Kasumi-1 (cell line): ENCODE data around the gene NFAT5.
"Not testable (repeated sequence)": the region's sequence is repeated elsewhere in the genome, so short reads cannot be mapped to it uniquely, and the experiment has no call there.

ENCODE experiments used
- DNase-seq, 2 experiments: peaks; one replicate each; lab custom pipeline; 2025; lab: John Stamatoyannopoulos, UW

The NFAT5 gene

DNA sequence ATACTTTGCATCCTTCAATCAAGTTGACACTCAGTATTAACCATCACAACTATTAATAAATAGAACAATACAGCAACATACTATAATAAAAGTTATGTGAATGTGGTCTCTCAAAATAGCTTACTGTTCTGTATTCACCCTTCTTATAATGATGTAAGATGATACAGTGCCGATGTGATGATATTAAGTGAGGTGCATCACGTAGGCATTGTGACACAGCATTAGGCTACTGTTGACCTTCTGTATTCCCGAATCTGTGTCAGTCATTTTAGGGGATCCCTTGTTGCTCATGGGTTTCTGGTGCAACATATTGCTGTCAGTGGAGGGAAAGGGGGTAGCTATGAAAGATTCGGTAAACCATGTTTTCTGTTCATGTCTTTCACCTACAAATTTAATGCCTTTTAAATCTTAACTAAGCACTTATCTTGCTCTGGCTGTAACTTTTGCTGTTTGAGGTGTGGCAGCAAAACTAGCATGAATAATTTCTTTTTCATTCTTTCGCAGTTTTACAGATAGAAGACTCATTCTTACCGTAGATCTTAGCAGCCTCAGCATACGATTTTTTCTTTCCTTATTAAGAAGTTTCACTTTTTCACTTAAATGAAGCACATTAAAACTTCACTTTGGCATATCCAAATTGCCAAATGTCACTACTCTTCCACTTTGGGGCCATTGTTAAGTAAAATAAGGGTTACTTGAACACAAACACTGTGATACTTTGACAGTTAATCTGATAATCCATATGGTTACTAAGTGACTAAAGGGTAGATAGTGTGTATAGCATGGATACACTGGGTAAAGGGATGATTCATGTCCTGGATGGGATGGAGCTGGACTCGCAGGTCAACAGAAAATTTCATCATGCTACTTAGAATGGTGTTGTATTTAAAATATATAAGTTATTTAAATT is 29.6 kb downstream of the NFAT5 start:
- no peak for DNase-seq

DNA sequence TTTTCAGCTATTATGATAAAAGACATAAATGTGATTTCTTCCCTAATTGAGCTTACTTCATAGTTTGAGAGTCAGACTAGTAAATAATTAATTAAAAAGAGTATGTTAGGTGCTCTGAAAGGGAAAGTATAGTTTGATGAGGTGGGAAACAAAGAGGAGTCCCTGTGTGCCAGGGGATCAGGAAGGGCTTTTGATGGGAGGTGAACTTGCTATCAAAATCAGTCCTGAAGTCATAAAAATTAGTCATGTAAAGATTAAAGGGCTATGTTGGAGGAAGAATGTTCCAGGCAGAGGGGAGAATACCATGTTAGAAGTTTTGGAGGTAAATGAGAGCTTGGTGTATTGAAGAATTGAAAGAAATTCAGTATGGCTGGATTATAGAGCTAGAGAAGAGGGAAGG is 31.0 kb downstream of the NFAT5 start:
- DNase-seq = no peak

DNA sequence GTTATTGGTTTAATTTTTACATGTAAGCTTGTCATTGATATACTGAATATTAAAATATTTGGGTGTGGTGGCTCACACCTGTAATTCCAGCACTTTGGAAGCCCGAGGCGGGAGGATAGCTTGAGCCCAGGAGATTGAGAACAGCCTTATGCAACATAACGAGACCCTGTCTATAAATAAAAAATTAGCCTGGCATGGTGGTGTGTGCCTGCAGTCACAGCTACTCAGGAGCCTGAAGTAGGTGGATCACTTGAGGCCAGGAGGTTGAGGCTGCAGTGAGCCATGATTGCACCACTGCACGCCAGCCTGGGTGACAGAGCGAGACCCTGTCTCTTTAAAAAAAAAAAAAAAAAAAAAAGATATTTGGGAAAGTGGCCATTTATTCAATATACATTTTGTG is 32.3 kb downstream of the NFAT5 start:
- DNase-seq = no peak

DNA sequence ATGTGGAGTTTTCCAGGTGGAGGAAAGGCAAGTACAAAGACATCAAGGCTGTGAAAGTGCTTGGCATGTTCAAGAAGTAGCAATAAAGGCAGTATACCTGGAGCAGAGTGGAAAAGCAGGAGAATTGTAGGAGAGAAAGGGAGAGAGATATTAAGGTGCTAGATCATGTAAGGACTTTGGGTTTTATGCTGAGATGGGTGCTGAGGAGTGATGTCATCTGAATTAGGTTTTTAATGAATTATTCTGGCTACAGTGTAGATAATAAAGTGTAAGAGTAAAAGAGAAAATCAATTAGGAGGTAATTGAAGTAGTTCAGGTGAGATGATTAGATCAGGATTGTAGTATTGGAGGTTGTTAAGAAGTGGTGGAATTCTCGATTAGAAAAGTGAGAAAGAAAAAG is 34.0 kb downstream of the NFAT5 start:
- DNase-seq = no peak

DNA sequence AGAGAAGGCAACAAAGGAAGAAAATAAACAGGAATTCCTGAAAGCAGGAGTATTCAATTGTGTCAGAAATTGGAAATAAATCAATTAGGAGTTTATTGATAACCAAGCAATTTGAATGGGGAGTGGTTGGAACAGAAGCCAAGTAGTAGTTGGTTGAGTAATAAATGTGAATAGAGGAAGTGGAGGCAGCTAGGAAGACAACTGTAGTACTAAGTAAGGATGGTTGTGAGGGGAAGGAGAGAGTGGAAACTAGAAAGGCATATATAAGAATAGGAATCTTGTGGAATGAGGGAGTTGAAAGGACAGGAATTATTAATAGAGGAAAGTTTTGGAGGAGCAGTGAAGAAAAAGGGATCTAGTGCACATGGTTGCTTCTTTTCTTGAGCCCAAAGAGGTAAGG is 34.4 kb downstream of the NFAT5 start:
- DNase-seq = peak; percentile 57 to 72

DNA sequence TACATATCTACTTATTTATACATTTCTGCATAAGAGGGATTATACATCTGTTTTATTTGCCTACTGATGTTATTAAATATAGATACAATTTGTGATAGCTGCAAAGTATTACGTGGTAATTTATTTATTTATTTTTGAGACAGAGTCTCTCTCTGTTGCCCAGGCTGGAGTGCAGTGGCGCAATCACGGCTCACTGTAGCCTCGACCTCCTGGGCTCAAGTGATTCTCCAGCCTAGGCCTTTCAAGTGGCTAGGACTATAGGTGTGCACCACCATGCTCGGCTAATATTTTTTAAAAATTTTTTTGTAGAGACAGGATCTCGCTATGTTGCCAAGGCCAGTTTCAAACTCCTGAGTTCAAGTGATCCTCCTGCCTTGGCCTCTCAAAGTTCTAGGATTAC is 35.5 kb downstream of the NFAT5 start:
- no peak for DNase-seq

DNA sequence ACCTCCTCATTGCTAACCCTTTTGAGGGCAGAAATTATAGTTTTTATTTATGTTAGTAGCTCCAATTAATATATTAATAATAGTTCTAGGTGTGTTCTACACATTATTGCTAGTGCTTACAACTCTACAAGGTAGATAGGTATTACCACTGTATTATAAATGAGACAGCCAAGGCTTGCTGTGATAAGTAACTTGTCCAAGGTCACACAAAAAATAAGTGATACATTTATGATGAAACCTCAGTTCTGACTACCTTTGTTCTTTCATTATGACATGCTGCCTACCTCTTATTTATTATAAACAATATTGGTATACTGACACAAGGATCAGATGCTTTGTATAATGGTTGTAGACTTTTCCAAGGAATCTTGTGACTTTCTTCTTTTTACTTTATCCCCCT is 41.2 kb downstream of the NFAT5 start:
- no peak for DNase-seq

DNA sequence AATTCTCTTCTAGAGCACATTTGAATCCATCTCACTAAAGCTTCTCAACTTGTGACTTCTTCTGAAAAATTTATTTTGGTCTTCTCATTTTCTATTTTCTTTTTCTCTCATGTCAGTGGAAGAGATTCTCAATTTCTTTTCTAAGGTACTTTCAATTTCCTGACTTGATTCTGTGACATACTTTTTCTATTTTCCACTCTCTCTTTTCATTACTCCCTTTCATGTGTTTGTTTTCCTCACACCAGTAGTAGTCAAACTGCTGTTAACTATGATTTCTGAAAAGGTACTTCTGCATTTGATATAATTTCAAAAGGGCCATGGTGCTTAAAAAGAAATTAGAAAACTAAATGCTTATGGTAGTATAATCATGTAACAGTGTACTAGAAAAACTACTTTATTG is 41.9 kb downstream of the NFAT5 start:
- DNase-seq = no peak

DNA sequence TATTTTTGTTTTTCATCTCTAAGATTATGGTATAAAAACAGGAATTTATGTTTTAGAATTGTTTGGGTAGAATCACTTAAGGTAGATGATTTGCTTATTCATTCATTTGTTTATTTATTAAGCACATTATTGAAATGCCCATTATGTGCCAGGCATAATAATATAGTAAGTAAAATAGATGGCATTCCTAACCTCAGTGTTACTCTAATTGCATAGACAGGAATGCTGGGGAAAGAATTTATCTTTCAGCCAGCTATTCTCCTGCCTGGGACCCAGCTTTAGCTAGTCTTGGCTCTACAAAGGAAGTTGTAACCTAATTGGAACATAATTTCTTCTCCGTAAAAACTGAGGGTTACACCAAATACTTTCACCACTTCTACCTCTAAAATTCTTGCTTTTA is 44.6 kb downstream of the NFAT5 start:
- no peak for DNase-seq

DNA sequence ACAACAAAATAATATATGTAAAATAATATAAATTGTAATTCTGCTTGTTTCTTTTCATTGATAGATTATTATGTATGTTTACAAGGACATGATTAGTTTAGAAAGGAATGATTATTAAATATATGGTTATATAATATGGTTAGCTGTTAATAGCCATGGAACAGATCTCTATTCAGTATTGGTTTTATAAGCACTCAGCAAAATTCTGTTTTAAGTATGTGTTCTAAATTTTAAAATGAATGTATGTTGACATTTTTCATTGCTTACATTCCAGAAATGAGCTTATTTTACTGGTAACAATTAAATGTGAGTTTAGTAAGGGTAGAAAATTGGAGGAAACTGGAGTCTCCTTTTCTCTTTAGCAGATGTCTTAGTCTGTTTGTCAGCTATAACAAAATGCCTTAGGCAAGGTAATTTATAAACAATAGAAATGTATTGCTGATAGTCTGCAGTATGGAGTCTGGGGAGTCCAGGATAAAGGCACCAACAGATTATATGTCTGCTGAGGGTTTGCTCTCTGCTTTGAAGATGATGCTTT is 45.4 kb downstream of the NFAT5 start:
- no peak for DNase-seq

DNA sequence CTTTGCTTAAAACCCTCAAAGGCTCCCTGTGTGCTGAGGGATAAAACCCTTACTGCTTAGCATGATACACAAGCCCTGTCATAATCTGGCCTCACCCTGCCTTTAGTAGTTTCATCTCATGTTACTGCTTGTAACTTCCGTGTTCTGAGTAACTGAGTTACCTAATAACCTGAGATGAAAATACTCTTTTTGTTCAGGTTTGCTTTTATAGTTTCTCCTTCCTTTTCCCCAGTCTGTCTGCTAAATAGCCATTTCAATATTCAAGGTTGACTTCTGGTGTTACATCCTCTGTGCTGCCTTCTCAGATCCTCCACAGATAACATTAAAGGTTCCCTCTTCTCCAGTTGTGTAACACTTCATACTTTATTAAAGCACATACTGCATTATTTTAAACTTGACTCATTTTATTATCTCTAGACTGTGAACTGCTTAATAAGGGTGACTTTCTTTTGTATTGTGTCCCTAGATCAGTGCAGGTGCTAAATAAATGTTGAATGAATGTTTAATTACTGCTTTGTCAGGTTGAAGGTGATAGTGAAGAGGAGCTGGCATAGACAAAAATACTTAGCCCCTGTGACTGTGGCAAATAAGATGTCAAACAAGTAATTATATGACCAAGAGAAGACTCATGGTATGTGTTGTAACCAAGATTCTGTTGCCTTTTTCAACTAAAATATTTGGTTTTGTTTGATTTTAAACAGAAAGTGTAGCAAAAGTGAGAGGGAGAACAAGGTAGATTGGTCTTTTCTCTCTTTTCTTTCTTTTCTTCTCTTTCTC is 47.8 kb downstream of the NFAT5 start:
- DNase-seq = no peak

DNA sequence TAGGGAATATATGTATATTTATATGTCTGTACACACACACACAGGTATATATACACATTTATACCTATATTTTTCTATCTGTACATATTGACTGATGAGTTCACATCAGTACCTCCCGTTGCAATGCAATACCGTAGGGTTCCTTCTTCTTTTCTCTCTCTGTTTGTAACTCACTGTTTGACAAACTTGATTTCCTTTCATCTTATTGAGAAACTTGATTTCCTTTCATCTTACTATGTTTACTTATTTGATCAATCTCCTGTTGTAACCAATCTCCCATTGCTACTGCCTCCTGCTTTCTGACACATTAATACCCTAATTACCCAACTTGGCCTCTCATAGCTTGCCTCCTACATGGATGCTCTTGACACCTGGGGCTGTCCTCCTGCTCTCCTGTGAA is 49.8 kb downstream of the NFAT5 start:
- DNase-seq = no peak

DNA sequence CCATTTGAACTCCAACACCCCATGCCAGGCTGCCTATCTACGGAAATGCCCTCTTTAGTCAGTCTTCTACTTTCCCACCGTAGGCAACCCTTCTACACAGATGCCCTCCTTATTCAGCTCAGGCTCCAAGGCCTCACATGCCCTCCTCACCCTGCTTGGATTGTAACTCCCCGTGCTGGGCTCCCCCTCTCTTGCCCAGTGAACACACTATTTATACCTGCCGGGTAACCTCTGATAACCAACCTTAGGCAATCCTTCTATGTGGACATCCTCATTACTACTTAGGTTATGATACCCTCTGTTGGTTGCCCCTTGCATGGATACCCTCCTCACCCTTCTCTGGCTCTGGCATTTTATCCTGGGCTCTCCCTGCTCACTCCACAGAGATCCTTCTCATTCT is 50.3 kb downstream of the NFAT5 start:
- no peak for DNase-seq

DNA sequence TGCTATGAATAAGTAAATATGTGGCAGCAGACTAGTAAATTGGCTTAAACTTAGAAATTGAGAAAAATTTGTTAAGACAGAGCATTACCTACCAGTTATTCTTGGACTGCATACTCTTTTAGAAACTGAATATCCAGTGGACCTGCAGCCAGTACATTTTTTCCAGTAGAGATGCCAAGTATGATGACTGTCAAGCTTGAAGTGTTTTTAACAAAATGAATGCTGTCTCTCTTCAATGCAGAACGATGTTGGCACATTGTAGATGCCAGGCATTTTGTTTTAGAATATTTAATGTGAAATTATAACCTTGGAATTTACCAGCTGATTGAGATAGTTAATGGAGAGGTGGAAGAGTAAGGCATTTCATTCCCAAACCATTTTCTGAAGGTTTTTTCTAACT is 52.5 kb downstream of the NFAT5 start:
- no peak for DNase-seq

DNA sequence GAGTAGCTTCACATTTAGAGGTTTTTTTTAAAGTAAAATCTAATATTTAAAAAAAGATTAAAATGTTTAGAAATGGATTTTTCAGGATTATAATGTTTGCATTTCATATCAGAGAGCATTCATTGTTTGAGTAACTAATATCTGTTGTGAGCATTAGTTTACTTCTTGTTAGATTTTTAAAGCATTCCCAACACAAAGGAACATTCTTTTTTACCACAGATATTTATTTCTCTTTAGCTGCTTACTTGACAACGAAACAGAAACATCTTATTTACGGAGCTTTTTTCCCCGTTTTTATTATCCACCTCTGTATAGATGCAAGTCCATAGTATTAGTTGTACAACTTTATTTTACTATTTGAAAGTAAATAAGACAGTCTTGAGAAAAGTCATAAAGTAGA is 53.0 kb downstream of the NFAT5 start:
- no peak for DNase-seq

DNA sequence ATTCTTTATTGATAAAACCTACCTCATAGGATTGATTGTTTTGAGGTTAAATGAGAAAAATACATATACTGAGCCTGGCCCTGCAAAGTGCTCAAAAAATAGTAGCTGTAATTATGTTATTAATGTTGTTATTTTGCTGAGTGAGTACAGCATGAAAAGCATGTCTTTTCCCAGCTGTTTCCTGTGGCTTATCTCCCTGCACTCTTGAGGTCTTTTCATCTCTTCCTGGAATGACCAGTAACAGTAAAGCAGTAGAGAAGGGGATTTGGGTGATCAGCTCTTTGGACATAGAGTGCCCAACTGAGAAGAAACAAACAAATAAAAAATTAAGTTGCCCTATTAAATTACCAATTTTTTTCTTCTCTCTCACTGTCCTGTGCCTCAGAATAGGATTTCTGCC is 53.7 kb downstream of the NFAT5 start:
- no peak for DNase-seq

DNA sequence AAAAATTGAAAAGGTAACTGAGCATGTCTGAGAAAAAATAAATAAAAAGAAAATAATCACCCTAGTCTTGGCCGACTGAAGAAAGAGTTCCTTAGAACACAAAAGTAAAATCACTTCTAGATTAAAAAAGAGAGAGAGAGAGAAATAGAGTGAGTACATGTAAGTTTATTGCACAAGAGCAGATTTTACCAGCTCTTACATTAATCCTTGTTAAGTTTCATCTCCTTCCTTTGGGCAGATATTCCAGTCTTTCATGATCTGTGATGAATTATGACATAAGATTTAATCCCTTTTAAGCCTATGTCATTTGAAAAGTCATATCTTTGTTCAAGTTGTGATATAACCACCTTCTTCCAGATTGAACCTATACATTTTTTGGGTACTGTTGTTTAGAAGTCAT is 54.8 kb downstream of the NFAT5 start:
- DNase-seq = no peak

DNA sequence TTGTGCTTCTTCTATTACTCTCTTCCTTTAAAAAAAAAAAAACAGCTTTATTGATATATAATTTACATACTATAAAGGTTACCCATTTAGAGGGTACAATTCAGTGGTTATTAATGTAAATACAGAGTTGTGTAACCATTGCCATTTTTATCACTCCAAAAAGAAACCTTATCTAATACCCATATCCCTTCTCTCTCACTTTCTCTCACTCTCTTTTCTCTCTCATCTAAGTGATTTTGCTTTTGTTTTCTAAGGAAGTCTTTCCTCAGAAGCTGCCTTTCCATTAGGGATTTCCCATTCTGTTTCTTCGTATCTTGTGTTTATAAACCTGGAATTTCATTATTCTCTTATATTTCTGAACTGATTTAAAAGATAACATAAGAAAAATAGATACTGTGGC is 55.5 kb downstream of the NFAT5 start:
- DNase-seq = no peak

DNA sequence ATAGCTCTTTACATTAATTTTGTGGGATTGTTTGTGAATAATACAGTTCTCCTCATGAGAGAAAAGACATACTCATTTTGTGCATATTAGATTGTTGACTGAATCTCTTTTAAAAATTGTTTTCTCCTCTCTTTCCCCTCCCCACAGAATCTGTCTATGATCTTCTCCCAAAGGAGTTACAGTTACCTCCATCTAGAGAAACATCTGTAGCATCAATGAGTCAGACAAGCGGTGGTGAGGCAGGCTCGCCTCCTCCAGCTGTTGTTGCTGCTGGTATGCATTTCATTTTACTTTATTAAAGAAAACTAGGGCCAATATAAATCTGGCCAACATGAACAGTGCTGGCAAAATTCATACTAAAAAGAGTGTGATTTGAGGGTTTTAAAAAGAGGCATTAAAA is 60.5 kb downstream of the NFAT5 start:
- DNase-seq = no peak

DNA sequence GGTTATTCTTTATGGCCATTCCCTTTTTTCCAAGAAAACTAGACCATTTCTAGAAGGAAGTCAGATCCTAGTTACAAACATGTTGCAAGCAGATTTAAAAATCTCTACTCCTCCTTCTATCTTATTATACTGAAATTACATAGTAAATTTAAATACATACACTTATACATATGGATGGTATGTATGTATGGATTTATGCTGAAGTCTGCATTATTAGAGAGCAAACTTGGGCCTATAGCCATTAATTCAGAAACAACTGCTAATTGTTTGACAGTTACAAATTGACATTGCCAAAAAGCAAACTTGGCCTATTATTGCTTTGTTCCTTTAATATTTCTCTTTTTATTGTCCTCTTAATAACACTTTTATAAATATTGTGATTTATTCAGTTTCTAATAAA is 67.1 kb downstream of the NFAT5 start:
- no peak for DNase-seq

DNA sequence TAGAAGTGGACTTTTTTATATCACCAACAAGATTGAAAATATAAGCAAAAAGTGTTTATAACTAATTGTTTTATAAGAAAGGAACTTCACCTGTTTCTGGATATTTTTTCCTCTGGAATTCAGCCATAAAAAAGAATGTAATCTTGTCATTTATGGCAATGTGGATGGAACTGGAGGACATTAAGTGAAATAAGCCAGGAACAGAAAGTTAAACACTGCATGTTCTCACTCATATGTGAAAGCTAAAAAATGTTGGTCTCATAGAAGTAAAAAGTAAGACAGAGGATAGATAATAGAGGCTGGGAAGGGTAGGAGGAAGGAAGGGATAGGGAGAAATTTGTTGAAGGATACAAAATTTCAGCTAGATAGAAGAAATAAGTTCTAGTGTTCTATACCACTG is 67.6 kb downstream of the NFAT5 start:
- no peak for DNase-seq

DNA sequence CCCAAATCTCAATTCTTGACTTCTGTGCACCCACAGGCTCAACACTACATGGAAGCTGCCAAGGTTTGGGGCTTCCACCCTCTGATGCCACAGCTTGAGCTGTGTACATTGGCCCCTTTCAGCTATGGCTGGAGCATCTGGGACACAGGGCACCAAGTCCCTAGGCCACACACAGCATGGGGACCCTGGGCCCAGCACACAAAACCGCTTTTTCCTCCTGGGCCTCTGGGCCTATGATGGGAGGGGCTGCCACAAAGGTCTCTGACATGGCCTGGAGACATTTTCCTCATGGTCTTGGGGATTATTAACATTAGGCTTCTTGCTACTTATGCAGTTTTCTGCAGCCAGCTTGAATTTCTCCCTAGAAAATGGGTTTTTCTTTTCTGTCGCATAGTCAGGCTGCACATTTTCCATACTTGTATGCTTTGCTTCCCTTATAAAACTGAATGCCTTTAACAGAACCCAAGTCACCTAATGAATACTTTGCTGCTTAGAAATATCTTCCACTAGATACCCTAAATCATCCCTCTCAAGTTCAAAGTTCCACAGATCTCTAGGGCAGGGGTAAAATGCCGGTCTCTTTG is 70.9 kb downstream of the NFAT5 start:
- not testable (repeated sequence) for DNase-seq
